Measurements from ENCODE around the gene SLC1A2.

The SLC1A2 gene

GRCh38 chr11:35276396-35277145 is 142.8 kb downstream of the SLC1A2 start:
- Histone ChIP-seq H3K4me3 (ENCODE audit: low read depth, low read length) (no peak overlapping the region), H3K27ac (no peak overlapping the region)

GRCh38 chr11:35275786-35276170 is 143.6 kb downstream of the SLC1A2 start:
- peaks cover 35% of the 10 kb centered on the region for H3K36me3 ChIP-seq
- no peak overlapping the region for H3K4me3 ChIP-seq (ENCODE audit: low read depth, low read length)
- H3K27ac ChIP-seq = no peak overlapping the region
- no peaks in the 10 kb centered on the region for H3K9me3 ChIP-seq (ENCODE audit: severe bottlenecking)
- no peak for DNase-seq
- no peaks in the 10 kb centered on the region for H3K27me3 ChIP-seq (ENCODE audit: insufficient read depth, low read depth, severe bottlenecking)
- TF ChIP-seq CTCF (IDR thresholded peaks at IDR 0.05; ENCODE audit: low read depth, low read length) = no peak

More at GRCh38 chr11:35276396-35277145, 142.8 kb downstream of the SLC1A2 start:
- no peak for TF ChIP-seq CTCF (IDR thresholded peaks at IDR 0.05; ENCODE audit: low read depth, low read length)
- DNase-seq = no peak
- Histone ChIP-seq H3K9me3 (ENCODE audit: severe bottlenecking) (no peaks in the 10 kb centered on the region), H3K36me3 (peaks cover 40% of the 10 kb centered on the region), H3K27me3 (ENCODE audit: insufficient read depth, low read depth, severe bottlenecking) (no peaks in the 10 kb centered on the region)

- H3K27ac ChIP-seq = no peak overlapping the region
- TF ChIP-seq CTCF (IDR thresholded peaks at IDR 0.05; ENCODE audit: low read depth, low read length) = no peak
Observed at GRCh38 chr11:35274909-35275785, 144.2 kb downstream of the SLC1A2 start.

GRCh38 chr11:35272391-35272902 is 146.9 kb downstream of the SLC1A2 start:
- no peak overlapping the region for H3K27ac ChIP-seq
- H3K36me3 ChIP-seq = peaks cover 23% of the 10 kb centered on the region
- H3K9me3 ChIP-seq (ENCODE audit: severe bottlenecking) = no peaks in the 10 kb centered on the region
- DNase-seq = no peak
- TF ChIP-seq CTCF (IDR thresholded peaks at IDR 0.05; ENCODE audit: low read depth, low read length) = no peak
- no peaks in the 10 kb centered on the region for H3K27me3 ChIP-seq (ENCODE audit: insufficient read depth, low read depth, severe bottlenecking)
- no peak overlapping the region for H3K4me3 ChIP-seq (ENCODE audit: low read depth, low read length)

More at GRCh38 chr11:35274909-35275785, 144.2 kb downstream of the SLC1A2 start:
- Histone ChIP-seq H3K9me3 (ENCODE audit: severe bottlenecking) (no peaks in the 10 kb centered on the region), H3K27me3 (ENCODE audit: insufficient read depth, low read depth, severe bottlenecking) (no peaks in the 10 kb centered on the region), H3K36me3 (peaks cover 29% of the 10 kb centered on the region), H3K4me3 (ENCODE audit: low read depth, low read length) (no peak overlapping the region)
- no peak for DNase-seq

GRCh38 chr11:35271031-35271430 is 148.3 kb downstream of the SLC1A2 start:
- Histone ChIP-seq H3K27me3 (ENCODE audit: insufficient read depth, low read depth, severe bottlenecking) (no peaks in the 10 kb centered on the region), H3K27ac (no peak overlapping the region), H3K4me3 (ENCODE audit: low read depth, low read length) (no peak overlapping the region), H3K9me3 (ENCODE audit: severe bottlenecking) (no peaks in the 10 kb centered on the region), H3K36me3 (peaks cover 22% of the 10 kb centered on the region)
- TF ChIP-seq CTCF (IDR thresholded peaks at IDR 0.05; ENCODE audit: low read depth, low read length) = no peak
- DNase-seq = no peak

Measured in WERI-Rb-1 (cell line).